HG03354 (cell line): ENCODE data around the gene EQTN.
A peak's percentile ranks its signal among the peaks of the same experiment; 100 is the strongest.
"Not testable (repeated sequence)": the region's sequence is repeated elsewhere in the genome, so short reads cannot be mapped to it uniquely, and the experiment has no call there.

Experiments used
- ATAC-seq: cut with Tn5 transposase; IDR thresholded peaks from one replicate; pipeline ENCODE4 v1.9.1; 2021; ENCODE audit warnings: mild to moderate bottlenecking; ENCODE audit not compliant: unreplicated experiment, poor library complexity, severe bottlenecking

EQTN gene

GRCh38 chr9:27304521-27304920 is 7.6 kb upstream of the EQTN start:
- ATAC-seq: no peak

- no peak for ATAC-seq
Observed at GRCh38 chr9:27303219-27303618, 6.3 kb upstream of the EQTN start.

- no peak for ATAC-seq
Observed at GRCh38 chr9:27293996-27294395, 3.0 kb downstream of the EQTN start.

- ATAC-seq: no peak
Observed at GRCh38 chr9:27292659-27293405, 4.1 kb downstream of the EQTN start.

- no peak for ATAC-seq
Observed at GRCh38 chr9:27291292-27291691, 5.7 kb downstream of the EQTN start.

GRCh38 chr9:27282269-27282668 is 14.7 kb downstream of the EQTN start:
- ATAC-seq: no peak

GRCh38 chr9:27280860-27281259 is 16.1 kb downstream of the EQTN start:
- ATAC-seq: no peak

- ATAC-seq: no peak
Observed at GRCh38 chr9:27280249-27280648, 16.7 kb downstream of the EQTN start.

- no peak for ATAC-seq
Observed at GRCh38 chr9:27279611-27280010, 17.3 kb downstream of the EQTN start.

GRCh38 chr9:27278374-27278773 is 18.6 kb downstream of the EQTN start:
- ATAC-seq: no peak

- peak; percentile 69 for ATAC-seq
Observed at GRCh38 chr9:27276193-27277030, 20.5 kb downstream of the EQTN start.

- no peak for ATAC-seq
Observed at GRCh38 chr9:27273186-27273585, 23.8 kb downstream of the EQTN start.

- ATAC-seq: no peak
Observed at GRCh38 chr9:27272103-27272502, 24.8 kb downstream of the EQTN start.

- no peak for ATAC-seq
Observed at GRCh38 chr9:27261517-27262211, 35.3 kb downstream of the EQTN start.

GRCh38 chr9:27260789-27261516 is 36.0 kb downstream of the EQTN start:
- no peak for ATAC-seq

GRCh38 chr9:27258662-27259061 is 38.3 kb downstream of the EQTN start:
- ATAC-seq: no peak

GRCh38 chr9:27248702-27249101 is 48.2 kb downstream of the EQTN start:
- no peak for ATAC-seq

GRCh38 chr9:27247756-27248155 is 49.2 kb downstream of the EQTN start:
- ATAC-seq: peak; percentile 87

- not testable (repeated sequence) for ATAC-seq
Observed at GRCh38 chr9:27239648-27240047, 57.3 kb downstream of the EQTN start.
